ENCODE measurements around the gene TREH. TPM values are rescaled to one million over a fixed set of nuclear protein-coding genes. Genes with fewer than 3 reads are reported as not detected.

The TREH gene
- total RNA-seq, 1 experiment from 2014 or later, result 0.05 TPM

DNA sequence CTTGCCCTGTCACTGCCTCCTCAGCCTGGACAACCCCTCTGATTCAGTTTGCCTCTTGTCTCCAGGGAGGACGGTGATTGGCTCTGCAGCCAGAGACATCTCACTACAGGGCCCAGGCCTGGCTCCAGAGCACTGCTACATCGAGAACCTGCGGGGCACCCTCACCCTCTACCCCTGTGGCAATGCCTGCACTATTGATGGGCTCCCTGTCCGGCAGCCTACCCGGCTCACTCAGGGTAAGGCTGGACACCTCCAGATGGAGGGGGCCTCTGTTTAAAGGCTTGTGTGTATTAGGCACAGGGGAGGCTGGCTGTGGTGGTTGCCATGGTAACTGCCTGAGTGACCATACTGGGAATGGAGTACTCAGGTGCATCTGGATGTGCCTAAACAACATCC is 63.5 kb downstream of the TREH start:
- Histone ChIP-seq H3K27ac (ENCODE audit: low read length) (no peak overlapping the region), H3K36me3 (ENCODE audit: control insufficient read depth, insufficient read depth, low read length) (no peaks in the 10 kb centered on the region), H3K9me3 (ENCODE audit: control insufficient read depth, insufficient read depth, low read depth, low read length) (no peaks in the 10 kb centered on the region), H3K4me1 (ENCODE audit: control insufficient read depth, insufficient read depth, low read length) (peaks cover 26% of the 10 kb centered on the region), H3K4me3 (ENCODE audit: low read depth in 2 of 2, low read length in 2 of 2) (no peak overlapping the region), H3K27me3 (ENCODE audit: control insufficient read depth, insufficient read depth, low read length) (no peaks in the 10 kb centered on the region)
- CTCF ChIA-PET, result no interaction called here
- DNase-seq (ENCODE audit: low read depth, low spot score) (no peak), ATAC-seq (no peak)
- intact Hi-C loops (cut with micrococcal nuclease; ENCODE audit: unreplicated experiment) (no loop called here), in situ Hi-C loops (cut with HindIII; ENCODE audit: low pct_unique_long_range_greater_than_20kb, low sequenced_read_pairs) (no loop called here)
- POLR2A ChIA-PET, result no interaction called here
- no TSS peak for BruUV-seq (replicated peaks)
- no peak for TF ChIP-seq TCF7L2 (IDR thresholded peaks at IDR 0.05; ENCODE audit: low read depth, low read length)
- no peak for TF ChIP-seq CTCF (IDR thresholded peaks at IDR 0.05)

DNA sequence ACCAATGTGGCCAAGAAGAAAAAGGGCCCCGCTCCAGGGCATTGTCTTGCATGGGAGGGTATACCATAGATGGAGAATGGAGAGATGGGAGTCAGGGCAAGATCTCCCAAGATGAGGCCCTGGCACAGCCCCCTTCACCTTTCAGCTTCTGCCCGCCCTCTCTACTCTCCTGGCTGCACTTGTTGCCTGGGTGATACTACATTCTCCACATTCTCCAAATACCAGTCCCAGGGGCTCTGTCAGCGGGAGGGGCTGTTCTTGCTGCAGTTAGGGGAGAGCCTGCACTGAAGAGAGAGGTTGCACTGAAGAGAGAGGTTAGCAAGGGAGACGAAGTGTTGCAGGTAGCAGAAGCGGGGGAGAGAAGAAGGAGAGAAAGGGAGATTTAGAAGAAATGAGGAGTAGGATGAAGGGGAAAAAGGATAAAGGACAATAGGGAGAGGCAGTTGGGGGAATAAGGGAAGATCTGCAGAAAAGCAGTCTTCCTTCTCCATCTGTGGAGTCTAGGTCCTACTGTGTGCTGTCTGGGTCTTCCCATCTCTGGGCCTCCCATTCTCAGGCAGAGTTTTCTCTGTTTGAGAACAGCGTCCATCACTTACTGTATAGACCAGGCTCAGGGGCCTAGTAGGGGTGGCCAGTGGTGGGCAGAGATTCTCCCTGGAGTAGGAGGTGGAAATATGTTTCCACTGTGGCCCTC is 64.0 kb downstream of the TREH start:
- peaks cover 23% of the 10 kb centered on the region for H3K4me1 ChIP-seq (ENCODE audit: control insufficient read depth, insufficient read depth, low read length)
- in situ Hi-C loops (cut with HindIII; ENCODE audit: low pct_unique_long_range_greater_than_20kb, low sequenced_read_pairs), result no loop called here
- TF ChIP-seq POLR2AphosphoS5 (IDR thresholded peaks at IDR 0.05; ENCODE audit: low read depth, low read length), result no peak
- no peak for TF ChIP-seq CTCF (IDR thresholded peaks at IDR 0.05)
- no peak for TF ChIP-seq TCF7L2 (IDR thresholded peaks at IDR 0.05; ENCODE audit: low read depth, low read length)
- TF ChIP-seq SIN3A (IDR thresholded peaks at IDR 0.05; ENCODE audit: borderline replicate concordance, insufficient read depth, low read depth, low read length), result no peak
- TF ChIP-seq REST (IDR thresholded peaks at IDR 0.05; ENCODE audit: insufficient read depth in 1 of 2, low read depth in 2 of 2, low read length in 1 of 2), result no peak
- ChIA-PET CTCF (no interaction called here), POLR2A (no interaction called here)
- no peak overlapping the region for H3K27ac ChIP-seq (ENCODE audit: low read length)
- no peaks in the 10 kb centered on the region for H3K36me3 ChIP-seq (ENCODE audit: control insufficient read depth, insufficient read depth, low read length)
- DNase-seq (ENCODE audit: low read depth, low spot score) (no peak), ATAC-seq (no peak)
- intact Hi-C loops (cut with micrococcal nuclease; ENCODE audit: unreplicated experiment), result no loop called here
- no peaks in the 10 kb centered on the region for H3K27me3 ChIP-seq (ENCODE audit: control insufficient read depth, insufficient read depth, low read length)
- no peak overlapping the region for H3K4me3 ChIP-seq (ENCODE audit: low read depth in 2 of 2, low read length in 2 of 2)
- H3K9me3 ChIP-seq (ENCODE audit: control insufficient read depth, insufficient read depth, low read depth, low read length), result no peaks in the 10 kb centered on the region
- BruUV-seq (replicated peaks), result no TSS peak
